ENCODE data around the gene CACNA2D3.

Gene CACNA2D3

DNA sequence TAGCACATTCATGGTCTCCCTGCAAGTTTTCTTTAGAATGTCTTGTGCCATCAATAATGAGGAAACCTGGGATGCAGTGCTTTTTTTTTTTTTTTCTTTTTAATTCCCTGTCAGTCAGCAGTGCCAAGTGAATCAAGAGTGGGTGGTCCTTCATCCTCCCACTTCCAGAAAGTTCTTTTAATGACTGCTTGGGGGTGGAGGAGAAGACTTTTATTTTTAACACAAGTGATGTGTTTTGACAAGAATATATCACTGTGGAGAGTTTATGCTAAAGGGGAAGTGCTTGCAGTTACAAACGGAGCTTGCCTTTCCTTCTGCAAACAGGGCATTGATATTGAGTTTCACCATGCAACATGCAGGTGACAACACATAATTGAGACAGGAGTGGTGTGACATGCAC, 69.7 kb downstream of the CACNA2D3 start:
- H3K9me3 ChIP-seq (ENCODE audit: control insufficient read depth in 2 of 2, low read length in 2 of 2) = no peaks in the 10 kb centered on the region
- no peaks in the 10 kb centered on the region for H3K27me3 ChIP-seq (ENCODE audit: control insufficient read depth in 1 of 2, insufficient read depth in 2 of 2, low read length in 2 of 2)
- no peak overlapping the region for H3K9ac ChIP-seq (ENCODE audit: low read length in 2 of 2)
- no peak overlapping the region for H3K4me3 ChIP-seq (ENCODE audit: low read length in 2 of 2)
- no peak overlapping the region for H3K27ac ChIP-seq (ENCODE audit: low read length)
- H3K4me1 ChIP-seq (ENCODE audit: control insufficient read depth, insufficient read depth, low read length) = no peaks in the 10 kb centered on the region
- no peaks in the 10 kb centered on the region for H3K36me3 ChIP-seq (ENCODE audit: control insufficient read depth in 2 of 2, insufficient read depth in 2 of 2, low read length in 2 of 2)

DNA sequence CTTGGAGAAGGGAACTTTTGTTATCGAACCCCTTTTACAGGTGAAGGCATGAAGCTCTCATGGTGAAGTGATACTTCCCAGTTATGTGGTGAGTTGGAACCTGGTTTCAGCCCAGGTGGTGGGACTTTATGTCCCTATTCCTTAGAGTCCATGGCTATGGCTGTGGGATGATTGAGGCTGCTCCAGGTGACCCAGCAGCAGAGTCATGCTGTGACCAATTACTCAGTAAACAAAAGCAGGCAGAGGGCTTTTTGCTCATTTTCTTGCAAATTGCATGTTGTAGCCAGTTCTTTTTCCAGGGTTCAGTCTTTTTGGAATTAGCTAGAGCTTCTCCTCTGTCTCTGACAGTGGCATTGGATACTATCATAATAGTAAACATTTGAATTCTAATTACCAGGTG, 70.7 kb downstream of the CACNA2D3 start:
- Histone ChIP-seq H3K9ac (ENCODE audit: low read length in 2 of 2) (no peak overlapping the region), H3K27ac (ENCODE audit: low read length) (no peak overlapping the region), H3K36me3 (ENCODE audit: control insufficient read depth in 2 of 2, insufficient read depth in 2 of 2, low read length in 2 of 2) (no peaks in the 10 kb centered on the region), H3K27me3 (ENCODE audit: control insufficient read depth in 1 of 2, insufficient read depth in 2 of 2, low read length in 2 of 2) (no peaks in the 10 kb centered on the region), H3K4me3 (ENCODE audit: low read length in 2 of 2) (no peak overlapping the region), H3K4me1 (ENCODE audit: control insufficient read depth, insufficient read depth, low read length) (no peaks in the 10 kb centered on the region), H3K9me3 (ENCODE audit: control insufficient read depth in 2 of 2, low read length in 2 of 2) (no peaks in the 10 kb centered on the region)

DNA sequence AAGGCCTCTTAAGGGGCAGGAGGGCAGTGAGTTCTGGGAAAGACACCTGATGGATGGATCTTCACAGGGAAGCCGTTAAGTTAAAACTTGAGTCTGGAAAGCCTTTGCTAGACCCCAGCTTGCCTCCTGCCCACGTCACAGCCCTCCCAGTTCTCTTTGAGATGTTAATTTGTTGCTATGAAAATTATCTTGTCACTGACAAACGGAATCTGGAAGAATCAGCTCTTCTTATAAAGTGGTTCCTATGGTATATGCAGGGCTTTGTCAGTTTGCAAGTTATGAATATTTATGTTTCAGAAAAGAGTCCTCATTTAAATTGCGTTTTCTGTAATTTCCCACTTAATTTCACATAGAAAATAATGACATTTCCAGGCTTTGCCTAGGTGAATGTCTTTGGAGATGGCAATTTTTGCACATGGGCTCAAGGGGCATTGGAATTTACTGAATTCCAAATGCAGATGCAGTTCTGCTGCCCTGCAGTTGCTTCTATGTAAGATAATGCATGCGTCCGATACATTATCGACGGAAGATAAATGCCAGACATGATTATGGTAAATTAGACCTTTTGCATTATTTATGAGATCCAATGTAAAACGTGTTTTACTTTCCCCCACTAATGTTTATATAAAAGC, 74.1 kb downstream of the CACNA2D3 start:
- Histone ChIP-seq H3K27ac (ENCODE audit: low read length) (no peak overlapping the region), H3K9ac (ENCODE audit: low read length in 2 of 2) (no peak overlapping the region), H3K4me3 (ENCODE audit: low read length in 2 of 2) (no peak overlapping the region), H3K9me3 (ENCODE audit: control insufficient read depth in 2 of 2, low read length in 2 of 2) (no peaks in the 10 kb centered on the region), H3K27me3 (ENCODE audit: control insufficient read depth in 1 of 2, insufficient read depth in 2 of 2, low read length in 2 of 2) (no peaks in the 10 kb centered on the region), H3K4me1 (ENCODE audit: control insufficient read depth, insufficient read depth, low read length) (no peaks in the 10 kb centered on the region), H3K36me3 (ENCODE audit: control insufficient read depth in 2 of 2, insufficient read depth in 2 of 2, low read length in 2 of 2) (no peaks in the 10 kb centered on the region)

DNA sequence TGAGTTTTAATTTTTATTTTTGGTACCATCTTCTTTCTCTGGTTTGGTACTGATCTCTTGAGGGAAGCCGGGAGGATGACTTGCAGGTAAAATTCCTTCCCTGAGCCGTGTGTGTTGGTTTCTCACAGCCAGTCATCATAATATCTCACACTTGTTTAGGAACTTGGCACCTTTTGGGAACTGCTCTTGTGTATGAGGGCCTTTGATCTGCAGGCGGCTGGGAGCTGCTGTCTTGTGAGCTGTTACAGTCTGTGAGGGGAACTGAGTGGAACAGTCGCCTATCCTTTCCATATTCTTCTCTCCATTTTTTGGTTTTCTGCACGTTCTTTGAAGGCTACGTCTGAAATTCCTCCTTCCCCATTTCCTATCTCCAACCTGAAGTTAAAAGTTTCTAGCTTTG, 75.2 kb downstream of the CACNA2D3 start:
- Histone ChIP-seq H3K9ac (ENCODE audit: low read length in 2 of 2) (no peak overlapping the region), H3K4me1 (ENCODE audit: control insufficient read depth, insufficient read depth, low read length) (no peaks in the 10 kb centered on the region), H3K4me3 (ENCODE audit: low read length in 2 of 2) (no peak overlapping the region), H3K9me3 (ENCODE audit: control insufficient read depth in 2 of 2, low read length in 2 of 2) (no peaks in the 10 kb centered on the region), H3K27me3 (ENCODE audit: control insufficient read depth in 1 of 2, insufficient read depth in 2 of 2, low read length in 2 of 2) (no peaks in the 10 kb centered on the region), H3K27ac (ENCODE audit: low read length) (no peak overlapping the region), H3K36me3 (ENCODE audit: control insufficient read depth in 2 of 2, insufficient read depth in 2 of 2, low read length in 2 of 2) (no peaks in the 10 kb centered on the region)

DNA sequence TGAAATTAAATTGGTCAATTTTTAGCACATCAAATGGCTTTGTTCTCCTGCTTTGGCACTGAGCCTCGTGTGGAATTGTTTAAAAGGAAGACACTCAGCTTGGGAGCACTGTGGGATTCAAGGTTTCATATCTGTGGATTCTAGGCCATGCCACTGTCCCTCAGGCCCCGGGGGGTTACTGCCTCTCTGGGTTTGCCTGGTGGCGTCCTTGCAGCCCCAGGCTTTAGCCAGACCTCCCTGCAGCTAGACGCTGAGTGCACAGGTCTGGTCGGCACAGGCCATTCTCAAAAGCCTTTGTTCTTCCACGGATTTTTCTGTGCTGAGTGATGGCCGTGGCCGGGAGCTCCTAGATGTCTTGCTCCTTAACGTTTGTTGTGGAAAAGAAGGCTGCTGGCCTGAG, 76.2 kb downstream of the CACNA2D3 start:
- Histone ChIP-seq H3K36me3 (ENCODE audit: control insufficient read depth in 2 of 2, insufficient read depth in 2 of 2, low read length in 2 of 2) (no peaks in the 10 kb centered on the region), H3K4me3 (ENCODE audit: low read length in 2 of 2) (no peak overlapping the region), H3K4me1 (ENCODE audit: control insufficient read depth, insufficient read depth, low read length) (no peaks in the 10 kb centered on the region), H3K27me3 (ENCODE audit: control insufficient read depth in 1 of 2, insufficient read depth in 2 of 2, low read length in 2 of 2) (no peaks in the 10 kb centered on the region), H3K9me3 (ENCODE audit: control insufficient read depth in 2 of 2, low read length in 2 of 2) (no peaks in the 10 kb centered on the region), H3K27ac (ENCODE audit: low read length) (no peak overlapping the region), H3K9ac (ENCODE audit: low read length in 2 of 2) (no peak overlapping the region)

DNA sequence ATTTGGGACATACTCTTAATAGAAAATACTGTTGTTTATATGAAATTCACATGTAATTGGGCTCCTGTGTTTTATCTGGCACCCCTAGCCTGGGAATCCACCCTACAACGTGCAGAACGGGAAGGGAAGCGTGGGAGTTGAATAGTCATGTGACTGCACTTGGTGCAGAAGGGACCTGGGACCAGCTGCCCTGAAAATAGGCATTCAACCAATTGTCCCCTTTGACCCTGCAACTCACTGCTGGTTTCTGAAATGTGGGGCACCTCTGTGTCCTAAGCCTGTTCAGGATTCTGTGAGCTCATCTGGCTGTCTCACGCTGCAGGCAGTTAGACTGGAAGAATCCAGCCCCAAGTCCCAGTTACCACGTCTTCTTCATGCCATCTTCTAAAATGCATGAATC, 79.7 kb downstream of the CACNA2D3 start:
- no peaks in the 10 kb centered on the region for H3K9me3 ChIP-seq (ENCODE audit: control insufficient read depth in 2 of 2, low read length in 2 of 2)
- H3K27ac ChIP-seq (ENCODE audit: low read length) = no peak overlapping the region
- no peaks in the 10 kb centered on the region for H3K27me3 ChIP-seq (ENCODE audit: control insufficient read depth in 1 of 2, insufficient read depth in 2 of 2, low read length in 2 of 2)
- no peaks in the 10 kb centered on the region for H3K4me1 ChIP-seq (ENCODE audit: control insufficient read depth, insufficient read depth, low read length)
- H3K9ac ChIP-seq (ENCODE audit: low read length in 2 of 2) = no peak overlapping the region
- H3K4me3 ChIP-seq (ENCODE audit: low read length in 2 of 2) = no peak overlapping the region
- H3K36me3 ChIP-seq (ENCODE audit: control insufficient read depth in 2 of 2, insufficient read depth in 2 of 2, low read length in 2 of 2) = no peaks in the 10 kb centered on the region

DNA sequence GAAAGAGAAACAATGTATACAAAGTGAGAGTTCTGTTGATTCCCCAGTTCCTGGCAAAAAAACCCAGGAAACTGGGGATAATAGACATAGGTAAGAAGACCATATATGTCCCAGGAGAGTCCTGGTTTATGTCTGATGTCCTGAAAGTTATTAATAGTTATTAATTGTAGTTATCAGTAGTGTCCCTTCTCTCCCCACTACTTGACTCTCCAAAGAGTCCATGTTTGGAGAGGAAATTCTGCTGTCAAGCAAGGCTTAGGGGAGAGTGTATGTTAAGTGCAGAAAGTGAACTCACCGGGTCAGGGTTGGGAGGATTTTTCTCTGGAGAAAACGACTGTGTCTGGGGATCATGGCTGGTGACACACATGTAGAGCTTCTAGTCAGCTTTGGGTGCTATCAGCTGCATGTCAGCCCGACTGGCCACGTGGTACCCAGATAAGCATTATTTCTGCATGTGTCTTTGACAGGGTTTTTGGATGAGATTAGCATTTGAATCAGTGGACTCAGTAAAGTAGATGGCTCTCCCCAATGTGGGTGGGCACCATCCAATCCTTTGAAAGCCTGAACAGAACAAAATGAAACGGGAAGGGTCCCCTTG, 80.4 kb downstream of the CACNA2D3 start:
- no peaks in the 10 kb centered on the region for H3K9me3 ChIP-seq (ENCODE audit: control insufficient read depth in 2 of 2, low read length in 2 of 2)
- no peaks in the 10 kb centered on the region for H3K4me1 ChIP-seq (ENCODE audit: control insufficient read depth, insufficient read depth, low read length)
- no peak overlapping the region for H3K9ac ChIP-seq (ENCODE audit: low read length in 2 of 2)
- no peaks in the 10 kb centered on the region for H3K27me3 ChIP-seq (ENCODE audit: control insufficient read depth in 1 of 2, insufficient read depth in 2 of 2, low read length in 2 of 2)
- H3K4me3 ChIP-seq (ENCODE audit: low read length in 2 of 2) = no peak overlapping the region
- H3K36me3 ChIP-seq (ENCODE audit: control insufficient read depth in 2 of 2, insufficient read depth in 2 of 2, low read length in 2 of 2) = no peaks in the 10 kb centered on the region
- H3K27ac ChIP-seq (ENCODE audit: low read length) = no peak overlapping the region

DNA sequence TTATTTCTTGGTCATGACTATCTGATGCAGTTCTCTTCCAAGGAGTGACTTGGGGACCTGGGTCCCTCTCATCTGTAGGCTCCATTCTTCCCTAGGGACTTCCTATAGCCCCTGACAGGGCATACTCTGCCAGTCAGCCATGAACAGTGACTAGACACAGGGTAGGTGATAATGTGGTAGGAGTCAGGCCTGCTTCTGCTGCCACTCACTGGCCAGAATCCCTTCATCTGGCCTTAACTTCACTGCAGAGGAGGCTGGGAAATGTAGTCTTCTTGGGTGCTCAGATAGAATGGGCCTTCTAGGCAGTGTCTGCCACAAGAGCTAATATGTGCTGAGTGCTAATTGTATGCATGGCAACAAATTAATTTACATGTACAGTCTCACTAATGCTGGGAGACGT, 84.5 kb downstream of the CACNA2D3 start:
- no peak overlapping the region for H3K4me3 ChIP-seq (ENCODE audit: low read length in 2 of 2)
- no peaks in the 10 kb centered on the region for H3K9me3 ChIP-seq (ENCODE audit: control insufficient read depth in 2 of 2, low read length in 2 of 2)
- no peak overlapping the region for H3K9ac ChIP-seq (ENCODE audit: low read length in 2 of 2)
- H3K27ac ChIP-seq (ENCODE audit: low read length) = no peak overlapping the region
- H3K36me3 ChIP-seq (ENCODE audit: control insufficient read depth in 2 of 2, insufficient read depth in 2 of 2, low read length in 2 of 2) = no peaks in the 10 kb centered on the region
- H3K27me3 ChIP-seq (ENCODE audit: control insufficient read depth in 1 of 2, insufficient read depth in 2 of 2, low read length in 2 of 2) = no peaks in the 10 kb centered on the region
- no peaks in the 10 kb centered on the region for H3K4me1 ChIP-seq (ENCODE audit: control insufficient read depth, insufficient read depth, low read length)

DNA sequence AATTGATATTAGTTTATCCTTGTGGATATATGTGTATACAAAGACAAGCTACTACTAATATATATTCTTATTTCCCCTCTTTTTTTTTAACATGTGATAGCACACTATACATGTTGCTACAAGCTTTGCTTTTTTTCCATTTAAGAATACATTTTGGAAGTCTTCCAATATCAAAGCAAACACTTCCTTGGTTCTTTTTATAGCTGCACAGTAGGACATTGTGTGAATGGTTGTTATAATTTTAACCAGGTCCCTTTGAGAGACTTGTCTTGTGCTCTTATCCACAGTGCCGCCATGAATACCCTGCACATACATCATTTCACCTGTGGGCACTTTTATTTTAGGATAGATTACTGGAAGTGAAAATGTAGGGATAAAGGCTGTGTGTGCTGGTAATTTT, 88.7 kb downstream of the CACNA2D3 start:
- no peak overlapping the region for H3K27ac ChIP-seq (ENCODE audit: low read length)

DNA sequence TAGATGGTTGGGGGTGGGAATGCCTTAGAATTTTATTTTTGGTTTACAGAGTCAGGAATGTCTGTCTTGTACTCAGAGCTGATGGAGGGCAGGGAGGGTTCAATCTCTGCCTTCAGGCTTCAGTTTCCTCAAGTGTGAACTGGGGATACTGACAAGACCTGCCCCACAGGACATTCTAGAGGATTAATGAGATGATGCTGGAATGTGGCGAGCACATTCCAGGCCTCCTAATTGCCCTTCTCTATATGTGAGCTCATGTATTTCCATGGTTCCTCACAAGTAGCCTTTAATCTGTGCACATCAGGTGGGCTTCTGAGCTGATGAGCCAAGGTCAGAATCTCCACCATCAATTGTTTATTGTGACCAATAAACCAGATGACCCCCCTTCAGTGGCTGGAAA, 90.4 kb downstream of the CACNA2D3 start:
- Histone ChIP-seq H3K4me3 (ENCODE audit: low read length in 2 of 2) (no peak overlapping the region), H3K27me3 (ENCODE audit: control insufficient read depth in 1 of 2, insufficient read depth in 2 of 2, low read length in 2 of 2) (no peaks in the 10 kb centered on the region), H3K9ac (ENCODE audit: low read length in 2 of 2) (no peak overlapping the region), H3K27ac (ENCODE audit: low read length) (no peak overlapping the region), H3K9me3 (ENCODE audit: control insufficient read depth in 2 of 2, low read length in 2 of 2) (no peaks in the 10 kb centered on the region), H3K4me1 (ENCODE audit: control insufficient read depth, insufficient read depth, low read length) (no peaks in the 10 kb centered on the region), H3K36me3 (ENCODE audit: control insufficient read depth in 2 of 2, insufficient read depth in 2 of 2, low read length in 2 of 2) (no peaks in the 10 kb centered on the region)

More for the DNA sequence above, 88.7 kb downstream of the CACNA2D3 start:
- Histone ChIP-seq H3K4me3 (ENCODE audit: low read length in 2 of 2) (no peak overlapping the region), H3K9ac (ENCODE audit: low read length in 2 of 2) (no peak overlapping the region), H3K27me3 (ENCODE audit: control insufficient read depth in 1 of 2, insufficient read depth in 2 of 2, low read length in 2 of 2) (no peaks in the 10 kb centered on the region), H3K4me1 (ENCODE audit: control insufficient read depth, insufficient read depth, low read length) (no peaks in the 10 kb centered on the region), H3K36me3 (ENCODE audit: control insufficient read depth in 2 of 2, insufficient read depth in 2 of 2, low read length in 2 of 2) (no peaks in the 10 kb centered on the region), H3K9me3 (ENCODE audit: control insufficient read depth in 2 of 2, low read length in 2 of 2) (no peaks in the 10 kb centered on the region)

DNA sequence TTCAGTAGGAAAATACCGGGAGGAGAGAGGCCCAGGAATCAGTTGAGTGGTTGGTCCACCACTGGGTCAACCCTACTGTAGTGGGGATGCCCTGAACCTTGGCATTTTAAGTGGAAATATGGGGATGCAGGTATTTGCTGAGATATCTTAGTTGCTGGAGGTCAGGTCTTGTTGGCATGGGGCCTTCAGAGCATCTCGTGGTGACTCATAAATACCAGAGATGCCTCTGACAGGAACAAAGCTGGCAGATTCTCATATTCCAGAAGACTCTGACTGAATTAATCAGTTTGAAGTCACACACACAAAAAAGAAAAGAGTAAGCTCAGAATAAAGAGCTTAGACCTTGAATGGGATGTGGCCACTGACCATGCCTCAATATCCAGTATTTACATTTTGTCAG, 91.6 kb downstream of the CACNA2D3 start:
- H3K27ac ChIP-seq (ENCODE audit: low read length) = no peak overlapping the region
- H3K36me3 ChIP-seq (ENCODE audit: control insufficient read depth in 2 of 2, insufficient read depth in 2 of 2, low read length in 2 of 2) = no peaks in the 10 kb centered on the region
- no peak overlapping the region for H3K9ac ChIP-seq (ENCODE audit: low read length in 2 of 2)

More for the DNA sequence above, 91.6 kb downstream of the CACNA2D3 start:
- Histone ChIP-seq H3K4me1 (ENCODE audit: control insufficient read depth, insufficient read depth, low read length) (no peaks in the 10 kb centered on the region), H3K9me3 (ENCODE audit: control insufficient read depth in 2 of 2, low read length in 2 of 2) (no peaks in the 10 kb centered on the region), H3K27me3 (ENCODE audit: control insufficient read depth in 1 of 2, insufficient read depth in 2 of 2, low read length in 2 of 2) (no peaks in the 10 kb centered on the region), H3K4me3 (ENCODE audit: low read length in 2 of 2) (no peak overlapping the region)

Measured in stomach smooth muscle (tissue), 2 donors.